DND-41 (cell line): ENCODE data around the gene TAF1B.

Experiments used
- ATAC-seq: fragments of 200-7000 bp; cut with Tn5 transposase; 3 replicates; pipeline ENCODE4 v1.9.1; 2021; ENCODE audit warnings: low read depth; ENCODE audit not compliant: insufficient read depth
- DNase-seq: peaks from one replicate; pipeline ENCODE4 v3.0.0-alpha.2; 2020
- H2AFZ ChIP-seq: 2 replicates; pipeline ENCODE4 v1.6.0; 2012; ENCODE audit warnings: low read depth, low read length
- H3K27ac ChIP-seq: 2 replicates; pipeline ENCODE4 v1.5.1; 2012; ENCODE audit warnings: low read length, inconsistent platforms
- H3K27me3 ChIP-seq: fragments of 200-600 bp; sonication (generic); 2 replicates; pipeline ENCODE4 v1.6.0; 2012; ENCODE audit warnings: low read length, mild to moderate bottlenecking, inconsistent platforms; ENCODE audit not compliant: insufficient read depth, poor library complexity
- H3K36me3 ChIP-seq: 2 replicates; pipeline ENCODE4 v1.5.1; 2012; ENCODE audit warnings: low read length, inconsistent platforms; ENCODE audit not compliant: insufficient read depth
- H3K4me1 ChIP-seq: 2 replicates; pipeline ENCODE4 v1.5.1; 2012; ENCODE audit warnings: mild to moderate bottlenecking, low read length; ENCODE audit not compliant: insufficient read depth
- H3K4me2 ChIP-seq: 2 replicates; pipeline ENCODE4 v1.6.0; 2012; ENCODE audit warnings: mild to moderate bottlenecking, moderate library complexity, low read length, inconsistent platforms; ENCODE audit not compliant: insufficient read depth
- H3K4me3 ChIP-seq, 2 experiments: fragments of 200-600 bp in 1 of 2; shearing (Covaris generic) in 1 of 2; 2 replicates each; pipeline ENCODE4 v1.5.1; 2012 to 2016; ENCODE audit warnings: inconsistent platforms in 2 of 2, low read length in 2 of 2, mild to moderate bottlenecking in 2 of 2, low read depth in 1 of 2, moderate library complexity in 1 of 2
- H3K79me2 ChIP-seq: 2 replicates; pipeline ENCODE4 v1.6.0; 2012; ENCODE audit warnings: low read length, inconsistent platforms; ENCODE audit not compliant: insufficient read depth
- H3K9ac ChIP-seq: 2 replicates; pipeline ENCODE4 v1.6.0; 2012; ENCODE audit warnings: low read depth, mild to moderate bottlenecking, inconsistent platforms, low read length, moderate library complexity
- H3K9me3 ChIP-seq: 2 replicates; pipeline ENCODE4 v1.5.1; 2012; ENCODE audit warnings: low read length, moderate library complexity, mild to moderate bottlenecking, inconsistent platforms; ENCODE audit not compliant: insufficient read depth, severe bottlenecking
- H4K20me1 ChIP-seq: 2 replicates; pipeline ENCODE4 v1.6.0; 2012; ENCODE audit warnings: low read length; ENCODE audit not compliant: insufficient read depth
- EZH2 ChIP-seq: IDR thresholded peaks from 3 replicates; pipeline ENCODE4 v1.6.1; 2012; ENCODE audit warnings: borderline replicate concordance, low read depth, mild to moderate bottlenecking, moderate library complexity, low read length, inconsistent platforms; ENCODE audit not compliant: severe bottlenecking
- TF ChIP-seq, protein P1 (sequence below): IDR thresholded peaks from 2 replicates; pipeline ENCODE4 v1.5.1; 2012; ENCODE audit warnings: borderline replicate concordance, low read length, moderate library complexity, mild to moderate bottlenecking; ENCODE audit not compliant: poor library complexity, severe bottlenecking; ENCODE audit errors: extremely low read depth

TAF1B gene

DNA sequence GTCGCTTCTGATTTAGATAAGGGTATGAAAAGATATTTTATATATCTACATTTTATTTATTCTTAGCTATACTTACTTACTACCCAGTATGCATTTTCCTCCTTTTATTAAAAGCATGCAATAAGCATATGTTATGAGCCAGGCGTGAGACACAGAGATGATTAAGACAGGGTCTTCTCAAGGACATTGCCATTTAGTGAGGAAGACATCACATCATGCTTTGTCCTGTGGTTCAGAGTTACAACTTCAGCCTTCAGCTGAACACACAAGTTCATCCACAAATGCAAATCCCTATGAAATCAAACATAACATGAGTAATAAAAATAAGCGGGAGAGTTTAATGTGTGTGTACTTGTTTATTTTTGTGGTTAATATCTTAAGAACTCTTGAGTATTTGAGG lies 138.4 kb downstream of the TAF1B start:
- no peak overlapping the region for H3K9ac ChIP-seq
- no peak for ATAC-seq
- no peak overlapping the region for H3K4me3 ChIP-seq
- H3K9me3 ChIP-seq = no peaks in the 10 kb centered on the region
- H3K36me3 ChIP-seq = no peaks in the 10 kb centered on the region
- no peaks in the 10 kb centered on the region for H4K20me1 ChIP-seq
- H3K79me2 ChIP-seq = no peaks in the 10 kb centered on the region
- no peaks in the 10 kb centered on the region for H3K27me3 ChIP-seq
- TF ChIP-seq, protein P1, sequence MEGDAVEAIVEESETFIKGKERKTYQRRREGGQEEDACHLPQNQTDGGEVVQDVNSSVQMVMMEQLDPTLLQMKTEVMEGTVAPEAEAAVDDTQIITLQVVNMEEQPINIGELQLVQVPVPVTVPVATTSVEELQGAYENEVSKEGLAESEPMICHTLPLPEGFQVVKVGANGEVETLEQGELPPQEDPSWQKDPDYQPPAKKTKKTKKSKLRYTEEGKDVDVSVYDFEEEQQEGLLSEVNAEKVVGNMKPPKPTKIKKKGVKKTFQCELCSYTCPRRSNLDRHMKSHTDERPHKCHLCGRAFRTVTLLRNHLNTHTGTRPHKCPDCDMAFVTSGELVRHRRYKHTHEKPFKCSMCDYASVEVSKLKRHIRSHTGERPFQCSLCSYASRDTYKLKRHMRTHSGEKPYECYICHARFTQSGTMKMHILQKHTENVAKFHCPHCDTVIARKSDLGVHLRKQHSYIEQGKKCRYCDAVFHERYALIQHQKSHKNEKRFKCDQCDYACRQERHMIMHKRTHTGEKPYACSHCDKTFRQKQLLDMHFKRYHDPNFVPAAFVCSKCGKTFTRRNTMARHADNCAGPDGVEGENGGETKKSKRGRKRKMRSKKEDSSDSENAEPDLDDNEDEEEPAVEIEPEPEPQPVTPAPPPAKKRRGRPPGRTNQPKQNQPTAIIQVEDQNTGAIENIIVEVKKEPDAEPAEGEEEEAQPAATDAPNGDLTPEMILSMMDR = no peak
- no peak for TF ChIP-seq EZH2
- no peak overlapping the region for H2AFZ ChIP-seq
- H3K4me2 ChIP-seq = no peak overlapping the region
- no peaks in the 10 kb centered on the region for H3K4me1 ChIP-seq
- H3K27ac ChIP-seq = no peak overlapping the region
- no peak for DNase-seq

DNA sequence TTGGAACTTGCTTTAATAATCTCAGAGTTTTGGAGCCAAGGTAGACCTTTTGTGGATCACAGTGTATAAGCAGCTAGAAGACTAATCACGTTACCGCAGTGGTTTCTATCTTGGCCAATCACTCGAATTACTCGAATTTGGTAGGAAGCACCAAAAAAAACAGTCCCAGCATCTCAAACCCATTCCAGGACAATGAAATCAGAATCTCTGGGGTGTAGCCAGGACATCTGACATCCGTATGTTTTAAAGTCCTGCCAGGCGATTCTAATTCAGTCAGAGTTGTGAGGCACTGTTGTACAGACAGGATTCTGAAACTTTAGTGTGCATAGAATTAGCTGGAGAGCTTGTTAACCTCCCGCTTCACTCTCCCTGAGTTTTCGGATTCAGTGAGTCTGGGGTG lies 139.0 kb downstream of the TAF1B start:
- Histone ChIP-seq H3K36me3 (no peaks in the 10 kb centered on the region), H3K4me3 (no peak overlapping the region), H3K4me2 (no peak overlapping the region), H3K9ac (no peak overlapping the region), H2AFZ (no peak overlapping the region), H3K4me1 (no peaks in the 10 kb centered on the region), H3K79me2 (no peaks in the 10 kb centered on the region), H3K9me3 (no peaks in the 10 kb centered on the region), H3K27me3 (no peaks in the 10 kb centered on the region), H3K27ac (no peak overlapping the region), H4K20me1 (no peaks in the 10 kb centered on the region)
- TF ChIP-seq EZH2 = no peak
- TF ChIP-seq, protein P1 = no peak
- no peak for DNase-seq
- ATAC-seq = no peak

DNA sequence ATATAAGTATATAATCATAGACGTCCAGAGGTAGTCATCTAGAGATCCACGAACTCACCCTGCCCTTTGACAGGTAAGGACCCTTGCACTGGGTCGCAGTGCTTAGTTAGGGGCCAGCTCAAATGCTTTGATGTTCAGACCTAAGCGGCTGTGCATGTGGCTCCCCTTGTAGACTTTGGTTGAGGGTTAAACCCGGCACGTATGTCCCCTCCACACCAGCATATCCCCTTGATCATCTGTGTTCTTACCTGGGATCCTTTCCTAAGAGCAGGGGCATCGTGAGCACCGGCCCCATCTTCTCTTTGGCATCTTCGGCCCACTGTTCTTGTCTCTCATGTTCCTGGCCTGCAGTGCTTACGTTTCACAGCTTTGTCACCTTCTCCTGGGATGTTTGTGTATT lies 139.6 kb downstream of the TAF1B start:
- H3K4me2 ChIP-seq = no peak overlapping the region
- H4K20me1 ChIP-seq = no peaks in the 10 kb centered on the region
- H3K9me3 ChIP-seq = no peaks in the 10 kb centered on the region
- ATAC-seq = no peak
- H3K4me3 ChIP-seq = no peak overlapping the region
- no peak for TF ChIP-seq EZH2
- TF ChIP-seq, protein P1 = no peak
- DNase-seq = no peak
- H3K79me2 ChIP-seq = no peaks in the 10 kb centered on the region
- no peak overlapping the region for H3K9ac ChIP-seq
- no peaks in the 10 kb centered on the region for H3K27me3 ChIP-seq
- H3K36me3 ChIP-seq = 0 out of 2 replicates have a peak, but pooled peaks cover 2% of the 10 kb centered on the region
- no peaks in the 10 kb centered on the region for H3K4me1 ChIP-seq
- no peak overlapping the region for H2AFZ ChIP-seq
- no peak overlapping the region for H3K27ac ChIP-seq
